ENCODE results near the gene GEMIN4.

GEMIN4 gene

DNA sequence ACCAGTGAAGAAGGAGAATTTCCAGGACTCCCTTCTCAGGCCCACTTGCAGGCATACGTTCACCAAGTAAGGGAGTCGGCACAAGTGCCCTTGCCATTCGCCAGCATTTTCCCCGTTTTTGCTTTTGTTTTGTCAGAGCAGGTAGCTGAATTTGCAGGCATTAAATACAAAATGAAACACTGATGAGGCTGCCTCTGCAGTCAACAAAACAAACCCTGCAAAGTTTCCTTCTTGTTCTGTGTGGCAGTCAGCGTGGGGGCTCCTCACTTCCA is 22.2 kb upstream of the GEMIN4 start:
- no peak overlapping the region for H3K4me3 ChIP-seq (ENCODE audit: low read length)
- no peak for TF ChIP-seq EZH2phosphoT487 (IDR thresholded peaks at IDR 0.05; ENCODE audit: borderline replicate concordance, low read length)
- TF ChIP-seq, protein P1, sequence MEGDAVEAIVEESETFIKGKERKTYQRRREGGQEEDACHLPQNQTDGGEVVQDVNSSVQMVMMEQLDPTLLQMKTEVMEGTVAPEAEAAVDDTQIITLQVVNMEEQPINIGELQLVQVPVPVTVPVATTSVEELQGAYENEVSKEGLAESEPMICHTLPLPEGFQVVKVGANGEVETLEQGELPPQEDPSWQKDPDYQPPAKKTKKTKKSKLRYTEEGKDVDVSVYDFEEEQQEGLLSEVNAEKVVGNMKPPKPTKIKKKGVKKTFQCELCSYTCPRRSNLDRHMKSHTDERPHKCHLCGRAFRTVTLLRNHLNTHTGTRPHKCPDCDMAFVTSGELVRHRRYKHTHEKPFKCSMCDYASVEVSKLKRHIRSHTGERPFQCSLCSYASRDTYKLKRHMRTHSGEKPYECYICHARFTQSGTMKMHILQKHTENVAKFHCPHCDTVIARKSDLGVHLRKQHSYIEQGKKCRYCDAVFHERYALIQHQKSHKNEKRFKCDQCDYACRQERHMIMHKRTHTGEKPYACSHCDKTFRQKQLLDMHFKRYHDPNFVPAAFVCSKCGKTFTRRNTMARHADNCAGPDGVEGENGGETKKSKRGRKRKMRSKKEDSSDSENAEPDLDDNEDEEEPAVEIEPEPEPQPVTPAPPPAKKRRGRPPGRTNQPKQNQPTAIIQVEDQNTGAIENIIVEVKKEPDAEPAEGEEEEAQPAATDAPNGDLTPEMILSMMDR (IDR thresholded peaks at IDR 0.05; ENCODE audit: low read depth, low read length, poor library complexity, severe bottlenecking): no peak
- no peak overlapping the region for H3K27ac ChIP-seq (ENCODE audit: low read depth, low read length)
- H3K27me3 ChIP-seq (ENCODE audit: control insufficient read depth, low read length): no peaks in the 10 kb centered on the region
- H3F3A ChIP-seq (ENCODE audit: control insufficient read depth, insufficient read depth): no peaks in the 10 kb centered on the region
- H3K9me3 ChIP-seq (ENCODE audit: control insufficient read depth, insufficient read depth, low read length): no peaks in the 10 kb centered on the region
- peaks cover 31% of the 10 kb centered on the region for H3K79me2 ChIP-seq (ENCODE audit: control insufficient read depth, low read length)
- peaks cover 4% of the 10 kb centered on the region for H3K4me1 ChIP-seq (ENCODE audit: control insufficient read depth, low read length)
- H3K36me3 ChIP-seq (ENCODE audit: control insufficient read depth, low read length): peaks cover 89% of the 10 kb centered on the region
- no peaks in the 10 kb centered on the region for H4K20me1 ChIP-seq (ENCODE audit: control insufficient read depth, insufficient read depth, low read depth, low read length)
- no peak overlapping the region for H3K4me2 ChIP-seq (ENCODE audit: low read length)
- no peaks in the 10 kb centered on the region for H3K9me2 ChIP-seq (replicated peaks; ENCODE audit: control insufficient read depth, low read length)

DNA sequence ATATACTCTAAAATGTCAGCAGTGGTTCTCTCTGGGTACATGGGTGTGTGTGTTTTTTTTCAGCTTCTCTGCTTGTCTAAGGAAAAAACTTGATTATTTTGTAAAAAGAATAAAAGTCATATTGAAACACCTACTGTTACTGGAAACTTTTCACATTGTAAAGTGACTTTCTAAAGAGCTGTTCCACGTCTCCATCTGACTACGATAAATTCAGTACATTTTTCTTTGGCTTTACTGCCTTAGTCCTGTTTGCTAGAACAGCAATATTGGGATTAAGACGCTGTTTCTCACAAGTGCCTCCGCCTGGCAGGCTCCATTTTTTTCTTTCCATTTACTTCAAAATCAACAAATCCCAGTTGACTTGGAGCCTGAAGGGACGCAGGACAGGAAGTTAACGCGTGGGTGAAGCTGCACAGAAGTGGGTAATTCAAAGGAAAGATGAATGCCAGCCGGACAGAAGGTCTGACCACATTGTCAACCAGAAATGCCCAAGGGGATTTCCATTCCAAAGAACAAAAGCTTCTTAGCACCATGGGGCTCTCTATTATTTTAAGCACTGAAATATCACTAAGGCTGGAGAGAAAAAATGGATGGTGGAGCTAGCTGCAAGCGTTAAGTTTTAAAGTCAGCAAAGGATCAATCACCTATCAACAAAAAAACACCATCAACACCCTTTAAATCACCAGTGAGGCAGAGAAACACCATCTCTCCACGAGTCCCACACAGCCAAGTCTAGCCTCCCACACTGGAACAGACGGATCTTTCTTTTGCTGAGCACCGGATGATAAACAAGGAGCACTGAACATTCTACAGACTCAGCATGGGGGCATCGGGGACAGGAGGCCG is 21.6 kb upstream of the GEMIN4 start:
- Histone ChIP-seq H3K9me3 (ENCODE audit: control insufficient read depth, insufficient read depth, low read length) (no peaks in the 10 kb centered on the region), H3K4me3 (ENCODE audit: low read length) (no peak overlapping the region), H4K20me1 (ENCODE audit: control insufficient read depth, insufficient read depth, low read depth, low read length) (no peaks in the 10 kb centered on the region), H3F3A (ENCODE audit: control insufficient read depth, insufficient read depth) (no peaks in the 10 kb centered on the region), H3K36me3 (ENCODE audit: control insufficient read depth, low read length) (peaks cover 90% of the 10 kb centered on the region), H3K9me2 (replicated peaks; ENCODE audit: control insufficient read depth, low read length) (no peaks in the 10 kb centered on the region), H3K27ac (ENCODE audit: low read depth, low read length) (no peak overlapping the region), H3K79me2 (ENCODE audit: control insufficient read depth, low read length) (peaks cover 27% of the 10 kb centered on the region), H3K4me1 (ENCODE audit: control insufficient read depth, low read length) (peaks cover 4% of the 10 kb centered on the region), H3K27me3 (ENCODE audit: control insufficient read depth, low read length) (no peaks in the 10 kb centered on the region), H3K4me2 (ENCODE audit: low read length) (no peak overlapping the region)
- TF ChIP-seq, protein P1 (IDR thresholded peaks at IDR 0.05; ENCODE audit: low read depth, low read length, poor library complexity, severe bottlenecking): no peak
- TF ChIP-seq EZH2phosphoT487 (IDR thresholded peaks at IDR 0.05; ENCODE audit: borderline replicate concordance, low read length): no peak

DNA sequence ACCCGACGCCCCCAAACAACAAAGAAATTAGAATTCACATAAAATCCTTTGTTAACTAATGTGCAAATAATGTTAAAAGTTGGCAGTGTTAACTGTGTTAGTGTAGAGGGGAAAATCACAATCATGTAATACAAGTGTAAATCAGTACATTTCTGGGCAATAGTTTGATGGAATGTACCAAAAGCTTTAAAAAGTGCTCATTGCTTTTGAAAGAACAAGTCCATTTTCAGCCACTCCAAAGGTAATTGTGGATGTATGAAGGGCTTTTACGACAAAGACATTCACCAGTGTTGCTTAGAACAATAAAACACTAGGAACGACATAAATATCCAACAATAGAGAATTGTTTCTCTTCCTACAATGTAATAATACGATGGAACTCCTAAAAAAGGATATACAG is 21.0 kb upstream of the GEMIN4 start:
- Histone ChIP-seq H3K27ac (ENCODE audit: low read depth, low read length) (no peak overlapping the region), H3K27me3 (ENCODE audit: control insufficient read depth, low read length) (no peaks in the 10 kb centered on the region), H3K9me2 (replicated peaks; ENCODE audit: control insufficient read depth, low read length) (no peaks in the 10 kb centered on the region), H3K9me3 (ENCODE audit: control insufficient read depth, insufficient read depth, low read length) (no peaks in the 10 kb centered on the region), H4K20me1 (ENCODE audit: control insufficient read depth, insufficient read depth, low read depth, low read length) (no peaks in the 10 kb centered on the region), H3K4me1 (ENCODE audit: control insufficient read depth, low read length) (peaks cover 4% of the 10 kb centered on the region), H3F3A (ENCODE audit: control insufficient read depth, insufficient read depth) (no peaks in the 10 kb centered on the region), H3K4me3 (ENCODE audit: low read length) (no peak overlapping the region), H3K79me2 (ENCODE audit: control insufficient read depth, low read length) (peaks cover 21% of the 10 kb centered on the region), H3K4me2 (ENCODE audit: low read length) (no peak overlapping the region), H3K36me3 (ENCODE audit: control insufficient read depth, low read length) (peaks cover 83% of the 10 kb centered on the region)
- TF ChIP-seq EZH2phosphoT487 (IDR thresholded peaks at IDR 0.05; ENCODE audit: borderline replicate concordance, low read length): no peak
- TF ChIP-seq, protein P1 (IDR thresholded peaks at IDR 0.05; ENCODE audit: low read depth, low read length, poor library complexity, severe bottlenecking): no peak

Data from DOHH2 (cell line).